ENCODE measurements around the gene CYP4A22. TPM values are rescaled to one million over a fixed set of nuclear protein-coding genes. Genes with fewer than 3 reads are reported as not detected.

CYP4A22 gene
- total and polyA plus RNA-seq, 2 of the 4 experiments (the other 2 are of a cell fraction), result not detected

GRCh38 chr1:47178020-47178419 lies 40.8 kb downstream of the CYP4A22 start:
- TF ChIP-seq USF2 (IDR thresholded peaks at IDR 0.05; ENCODE audit: low read depth, low read length) (no peak), CEBPB (IDR thresholded peaks at IDR 0.05; ENCODE audit: low read depth, low read length) (no peak), RCOR1 (IDR thresholded peaks at IDR 0.05; ENCODE audit: insufficient replicate concordance, low read length) (no peak), POLR2A (IDR thresholded peaks at IDR 0.05; ENCODE audit: low read depth, low read length) (no peak), CHD1 (IDR thresholded peaks at IDR 0.05; ENCODE audit: low read depth, low read length) (no peak), CTCF (conservative IDR thresholded peaks at IDR 0.05; ENCODE audit: low read depth, low read length) (no peak), RAD21 (IDR thresholded peaks at IDR 0.05; ENCODE audit: low read length) (no peak), ELK1 (IDR thresholded peaks at IDR 0.05; ENCODE audit: borderline replicate concordance, low read depth, low read length) (no peak), RFX5 (IDR thresholded peaks at IDR 0.05; ENCODE audit: low read depth, low read length) (no peak), BHLHE40 (IDR thresholded peaks at IDR 0.05; ENCODE audit: low read depth, low read length) (no peak), SMC3 (IDR thresholded peaks at IDR 0.05; ENCODE audit: low read depth, low read length) (no peak), NFE2L2 (IDR thresholded peaks at IDR 0.05; ENCODE audit: low read depth, low read length) (no peak), MAFK (IDR thresholded peaks at IDR 0.05; ENCODE audit: low read depth, low read length) (no peak), FOS (IDR thresholded peaks at IDR 0.05; ENCODE audit: low read depth, low read length) (no peak), MXI1 (IDR thresholded peaks at IDR 0.05; ENCODE audit: borderline replicate concordance, low read depth, low read length) (no peak), MAZ (IDR thresholded peaks at IDR 0.05; ENCODE audit: borderline replicate concordance, low read depth, low read length) (no peak)
- DNase-seq, result no peak
- no peaks in the 10 kb centered on the region for H4K20me1 ChIP-seq (ENCODE audit: insufficient read depth, low read length)
- no peak overlapping the region for H3K18ac ChIP-seq (ENCODE audit: low read depth, low read length)
- H3K27me3 ChIP-seq (ENCODE audit: control insufficient read depth, insufficient read depth, low read length), result no peaks in the 10 kb centered on the region; the same call in 1 of the 2 replicates
- H3K14ac ChIP-seq (replicated peaks; ENCODE audit: low read depth, low read length), result no peak overlapping the region
- H3K4me1 ChIP-seq (ENCODE audit: control insufficient read depth, insufficient read depth, low read length), result no peaks in the 10 kb centered on the region
- no peak overlapping the region for H3K4me2 ChIP-seq (ENCODE audit: low read depth, low read length)
- peak overlapping the region in 1 of 2 experiments; percentile 91; a peak in 1 of 4 replicates for H4K8ac ChIP-seq (ENCODE audit: low read depth in 2 of 2, low read length in 2 of 2)
- no peak overlapping the region for H3K56ac ChIP-seq (ENCODE audit: extremely low read depth, insufficient read depth, low read length)
- no peak overlapping the region for H3K4me3 ChIP-seq (ENCODE audit: insufficient read depth, low read depth, low read length)
- H3K79me1 ChIP-seq (ENCODE audit: low read depth in 1 of 2, low read length in 2 of 2), result no peaks in the 10 kb centered on the region
- no peaks in the 10 kb centered on the region for H3K36me3 ChIP-seq (ENCODE audit: control insufficient read depth, insufficient read depth, low read length)
- dilution Hi-C loops (cut with HindIII; ENCODE audit: low sequenced_read_pairs, unreplicated experiment), result no loop called here
- POLR2A ChIA-PET (ENCODE audit: unreplicated experiment), result no interaction called here
- H3K27ac ChIP-seq (ENCODE audit: insufficient read depth, low read length), result no peak overlapping the region
- H2AK9ac ChIP-seq (replicated peaks; ENCODE audit: low read depth, low read length, poor library complexity), result no peak overlapping the region
- H3K9me3 ChIP-seq (ENCODE audit: control insufficient read depth, insufficient read depth, low read length), result no peaks in the 10 kb centered on the region
- no peaks in the 10 kb centered on the region for H3K9me1 ChIP-seq (ENCODE audit: insufficient read depth, low read length)
- H2BK20ac ChIP-seq (ENCODE audit: low read depth, low read length), result no peak overlapping the region
- H4K5ac ChIP-seq (ENCODE audit: low read depth, low read length), result no peak overlapping the region
- no peak overlapping the region for H2BK120ac ChIP-seq (ENCODE audit: low read depth, low read length)
- WGBS, 2 experiments (ENCODE audit: extremely low coverage in 2 of 2, insufficient read length in 1 of 2), result no CpG with 5 or more reads among the region's 6 CpGs
- no peak overlapping the region for H2BK5ac ChIP-seq (ENCODE audit: low read depth, low read length, poor library complexity, severe bottlenecking)
- no peak overlapping the region for H3K9ac ChIP-seq (ENCODE audit: low read depth, low read length)
- no peak overlapping the region for H2AK5ac ChIP-seq (ENCODE audit: low read depth, low read length)
- H2BK15ac ChIP-seq (ENCODE audit: low read depth, low read length), result no peak overlapping the region
- no peak overlapping the region for H3K4ac ChIP-seq (ENCODE audit: low read depth, low read length)
- CTCF ChIA-PET, result interaction anchor here (1.2 kb wide), 1 partner anchor 548 kb away, joined by 3 read pairs; no protein-coding TSS in a partner anchor
- in situ Hi-C loops (cut with MboI; ENCODE audit: low sequenced_read_pairs), result no loop called here
- ATAC-seq (ENCODE audit: low read depth), result no peak
- no TSS peak for BruUV-seq (replicated peaks)
- no peak overlapping the region for H3K23ac ChIP-seq (ENCODE audit: low read depth, low read length)
- intact Hi-C loops (cut with micrococcal nuclease), result loop anchor here (5.0 to 10.0 kb wide), 5 partner anchors 154 to 1317 kb away; partner anchors contain the start of gene CMPK1
- no peak overlapping the region for H2AFZ ChIP-seq (replicated peaks; ENCODE audit: low read length, poor library complexity)
- H4K91ac ChIP-seq (ENCODE audit: insufficient read depth, low read depth, low read length), result no peak overlapping the region
